ENCODE results near the gene SUPT3H. TPM values are rescaled to one million over a fixed set of nuclear protein-coding genes. Genes with fewer than 3 reads are reported as not detected.
"Not testable (repeated sequence)": the region's sequence is repeated elsewhere in the genome, so short reads cannot be mapped to it uniquely, and the experiment has no call there.

Gene SUPT3H
- polyA plus RNA-seq, 1 donor (not counting 4 experiments of a cell fraction or from before 2014, with no cell fraction given), result 7.6 TPM

DNA sequence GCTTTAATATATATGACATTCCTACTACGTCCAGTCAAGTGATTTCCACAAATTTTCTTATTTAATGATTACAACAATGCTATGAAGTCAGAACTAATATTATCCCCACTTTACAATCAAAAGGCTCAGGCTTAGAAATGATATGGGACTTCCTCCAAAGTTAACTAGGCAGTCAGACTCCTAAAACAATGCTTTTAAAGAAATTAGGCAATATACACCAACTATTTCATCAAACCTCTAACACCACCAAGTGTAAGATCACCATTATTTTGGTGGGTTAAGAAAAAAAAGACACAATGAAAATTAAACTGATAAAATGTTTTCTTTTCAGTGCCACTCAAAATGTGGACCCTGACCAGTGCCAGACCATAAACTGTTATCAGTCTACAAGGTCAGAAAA lies 305.7 kb downstream of the SUPT3H start:
- dilution Hi-C loops (cut with MboI; ENCODE audit: extremely low pct_ligation_motif_present, low sequenced_read_pairs), result no loop called here
- H3K27ac ChIP-seq (ENCODE audit: control insufficient read depth, insufficient read depth, low read length), result no peak overlapping the region
- H3K36me3 ChIP-seq (ENCODE audit: control insufficient read depth in 2 of 2, extremely low read depth in 1 of 2, insufficient read depth in 2 of 2, low read length in 2 of 2), result no peaks in the 10 kb centered on the region
- no peaks in the 10 kb centered on the region for H3K27me3 ChIP-seq (ENCODE audit: control insufficient read depth, extremely low read depth, insufficient read depth, low read length)
- no peak for FAIRE-seq
- no peak overlapping the region for H3K4me2 ChIP-seq (ENCODE audit: control insufficient read depth, extremely low read depth, insufficient read depth, low read depth, low read length)
- H3K4me1 ChIP-seq (ENCODE audit: control insufficient read depth, extremely low read depth, insufficient read depth, low read length), result peaks cover 13% of the 10 kb centered on the region
- no peaks in the 10 kb centered on the region for H3K79me2 ChIP-seq (ENCODE audit: control insufficient read depth, insufficient read depth, low read length)
- H3K4me3 ChIP-seq (ENCODE audit: control insufficient read depth in 2 of 3, extremely low read depth in 1 of 3, insufficient read depth in 2 of 3, low read depth in 1 of 3, low read length in 3 of 3), result no peak overlapping the region
- H3K9ac ChIP-seq (ENCODE audit: control insufficient read depth, extremely low read depth, insufficient read depth, low read length), result no peak overlapping the region
- no peak for DNase-seq (ENCODE audit: low read depth, low spot score)
- H3K9me3 ChIP-seq (ENCODE audit: control insufficient read depth, low read depth, low read length), result no peaks in the 10 kb centered on the region
- no peaks in the 10 kb centered on the region for H4K20me1 ChIP-seq (ENCODE audit: control insufficient read depth, extremely low read depth, insufficient read depth, low read length)
- H3K9me1 ChIP-seq (ENCODE audit: control insufficient read depth, extremely low read depth, insufficient read depth, low read length), result no peaks in the 10 kb centered on the region
- no peak for TF ChIP-seq CTCF (optimal IDR thresholded peaks at IDR 0.05 in 1 of 3, IDR thresholded peaks at IDR 0.05 in 1 of 3, conservative IDR thresholded peaks at IDR 0.05 in 1 of 3; ENCODE audit: extremely low read depth in 1 of 3, insufficient read depth in 2 of 3, low read length in 3 of 3)
- no peak for TF ChIP-seq EZH2 (IDR thresholded peaks at IDR 0.05; ENCODE audit: low read length)
- H2AFZ ChIP-seq (ENCODE audit: control insufficient read depth, low read length), result no peak overlapping the region

- no peaks in the 10 kb centered on the region for H3K27me3 ChIP-seq (ENCODE audit: control insufficient read depth, extremely low read depth, insufficient read depth, low read length)
- dilution Hi-C loops (cut with MboI; ENCODE audit: extremely low pct_ligation_motif_present, low sequenced_read_pairs), result no loop called here
- no peaks in the 10 kb centered on the region for H3K79me2 ChIP-seq (ENCODE audit: control insufficient read depth, insufficient read depth, low read length)
- FAIRE-seq, result no peak
- no peak for DNase-seq (ENCODE audit: low read depth, low spot score)
- H3K27ac ChIP-seq (ENCODE audit: control insufficient read depth, insufficient read depth, low read length), result no peak overlapping the region
- no peak overlapping the region for H3K4me2 ChIP-seq (ENCODE audit: control insufficient read depth, extremely low read depth, insufficient read depth, low read depth, low read length)
- no peaks in the 10 kb centered on the region for H4K20me1 ChIP-seq (ENCODE audit: control insufficient read depth, extremely low read depth, insufficient read depth, low read length)
- H3K9me3 ChIP-seq (ENCODE audit: control insufficient read depth, low read depth, low read length), result no peaks in the 10 kb centered on the region
- no peak overlapping the region for H2AFZ ChIP-seq (ENCODE audit: control insufficient read depth, low read length)
- H3K4me3 ChIP-seq (ENCODE audit: control insufficient read depth in 2 of 3, extremely low read depth in 1 of 3, insufficient read depth in 2 of 3, low read depth in 1 of 3, low read length in 3 of 3), result no peak overlapping the region
- H3K36me3 ChIP-seq (ENCODE audit: control insufficient read depth in 2 of 2, extremely low read depth in 1 of 2, insufficient read depth in 2 of 2, low read length in 2 of 2), result no peaks in the 10 kb centered on the region
- TF ChIP-seq EZH2 (IDR thresholded peaks at IDR 0.05; ENCODE audit: low read length), result no peak
- no peak for TF ChIP-seq CTCF (optimal IDR thresholded peaks at IDR 0.05 in 1 of 3, IDR thresholded peaks at IDR 0.05 in 1 of 3, conservative IDR thresholded peaks at IDR 0.05 in 1 of 3; ENCODE audit: extremely low read depth in 1 of 3, insufficient read depth in 2 of 3, low read length in 3 of 3)
- H3K4me1 ChIP-seq (ENCODE audit: control insufficient read depth, extremely low read depth, insufficient read depth, low read length), result peaks cover 2% of the 10 kb centered on the region
- H3K9me1 ChIP-seq (ENCODE audit: control insufficient read depth, extremely low read depth, insufficient read depth, low read length), result no peaks in the 10 kb centered on the region
- H3K9ac ChIP-seq (ENCODE audit: control insufficient read depth, extremely low read depth, insufficient read depth, low read length), result no peak overlapping the region
Measured at GRCh38 chr6:45069091-45069490, 308.6 kb downstream of the SUPT3H start.

GRCh38 chr6:45067446-45067845 lies 310.3 kb downstream of the SUPT3H start:
- H3K4me1 ChIP-seq (ENCODE audit: control insufficient read depth, extremely low read depth, insufficient read depth, low read length); H3K36me3 ChIP-seq (ENCODE audit: control insufficient read depth in 2 of 2, extremely low read depth in 1 of 2, insufficient read depth in 2 of 2, low read length in 2 of 2); H3K4me3 ChIP-seq (ENCODE audit: control insufficient read depth in 2 of 3, extremely low read depth in 1 of 3, insufficient read depth in 2 of 3, low read depth in 1 of 3, low read length in 3 of 3); FAIRE-seq; H3K4me2 ChIP-seq (ENCODE audit: control insufficient read depth, extremely low read depth, insufficient read depth, low read depth, low read length); H2AFZ ChIP-seq (ENCODE audit: control insufficient read depth, low read length); DNase-seq (ENCODE audit: low read depth, low spot score); H3K9me3 ChIP-seq (ENCODE audit: control insufficient read depth, low read depth, low read length); H3K9ac ChIP-seq (ENCODE audit: control insufficient read depth, extremely low read depth, insufficient read depth, low read length); H4K20me1 ChIP-seq (ENCODE audit: control insufficient read depth, extremely low read depth, insufficient read depth, low read length); H3K9me1 ChIP-seq (ENCODE audit: control insufficient read depth, extremely low read depth, insufficient read depth, low read length); H3K79me2 ChIP-seq (ENCODE audit: control insufficient read depth, insufficient read depth, low read length); H3K27ac ChIP-seq (ENCODE audit: control insufficient read depth, insufficient read depth, low read length); H3K27me3 ChIP-seq (ENCODE audit: control insufficient read depth, extremely low read depth, insufficient read depth, low read length); dilution Hi-C loops (cut with MboI; ENCODE audit: extremely low pct_ligation_motif_present, low sequenced_read_pairs): not testable (repeated sequence)

DNA sequence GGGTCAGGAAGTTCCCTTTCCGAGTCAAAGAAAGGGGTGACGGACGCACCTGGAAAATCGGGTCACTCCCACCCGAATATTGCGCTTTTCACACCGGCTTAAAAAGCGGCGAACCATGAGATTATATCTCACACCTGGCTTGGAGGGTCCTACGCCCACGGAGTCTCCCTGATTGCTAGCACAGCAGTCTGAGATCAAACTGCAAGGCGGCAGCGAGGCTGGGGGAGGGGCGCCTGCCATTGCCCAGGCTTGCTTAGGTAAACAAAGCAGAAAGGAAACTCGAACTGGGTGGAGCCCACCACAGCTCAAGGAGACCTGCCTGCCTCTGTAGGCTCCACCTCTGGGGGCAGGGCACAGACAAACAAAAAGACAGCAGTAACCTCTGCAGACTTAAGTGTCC lies 315.1 kb downstream of the SUPT3H start:
- FAIRE-seq; H3K9me3 ChIP-seq (ENCODE audit: control insufficient read depth, low read depth, low read length); H3K4me2 ChIP-seq (ENCODE audit: control insufficient read depth, extremely low read depth, insufficient read depth, low read depth, low read length); DNase-seq (ENCODE audit: low read depth, low spot score); H3K27me3 ChIP-seq (ENCODE audit: control insufficient read depth, extremely low read depth, insufficient read depth, low read length); H3K79me2 ChIP-seq (ENCODE audit: control insufficient read depth, insufficient read depth, low read length); H3K27ac ChIP-seq (ENCODE audit: control insufficient read depth, insufficient read depth, low read length); H3K9ac ChIP-seq (ENCODE audit: control insufficient read depth, extremely low read depth, insufficient read depth, low read length); H3K36me3 ChIP-seq (ENCODE audit: control insufficient read depth in 2 of 2, extremely low read depth in 1 of 2, insufficient read depth in 2 of 2, low read length in 2 of 2); dilution Hi-C loops (cut with MboI; ENCODE audit: extremely low pct_ligation_motif_present, low sequenced_read_pairs); H3K4me1 ChIP-seq (ENCODE audit: control insufficient read depth, extremely low read depth, insufficient read depth, low read length); H4K20me1 ChIP-seq (ENCODE audit: control insufficient read depth, extremely low read depth, insufficient read depth, low read length); H3K9me1 ChIP-seq (ENCODE audit: control insufficient read depth, extremely low read depth, insufficient read depth, low read length); H2AFZ ChIP-seq (ENCODE audit: control insufficient read depth, low read length); H3K4me3 ChIP-seq (ENCODE audit: control insufficient read depth in 2 of 3, extremely low read depth in 1 of 3, insufficient read depth in 2 of 3, low read depth in 1 of 3, low read length in 3 of 3): not testable (repeated sequence)
